Right ventricle myocardium inferior (tissue), 1 donor: Measurements from ENCODE around the gene PDE1C. TPM values are rescaled to one million over a fixed set of nuclear protein-coding genes. Genes with fewer than 3 reads are reported as not detected.

Experiments
- ATAC-seq: fragments of 200-7000 bp; cut with Tn5 transposase; one replicate; pipeline ENCODE4 v1.9.1; 2020; ENCODE audit warnings: mild to moderate bottlenecking, moderate library complexity
- DNase-seq: peaks from one replicate; pipeline ENCODE4 v3.0.0; 2021; ENCODE audit errors: missing footprints
- intact Hi-C: fragments of 100-400 bp; cut with DNase I; formaldehyde crosslinking; loops from one replicate; pipeline ENCODE4 v1.11.0; 2022
- total RNA-seq: library from RNA; stranded (reverse); fragmentation: NEBNext Ultra II Directional; extraction: Animal tissue kit (Norgen Biotek cat#: 25700); gene quantifications from one replicate; pipeline ENCODE4 v1.2.1, GENCODE V29; 2021
- donor health status: DM: no; HTN: yes; CAD: no; lungs with severe emphysema.

Gene PDE1C
- total RNA-seq, 1 donor from 2014 or later = 198 TPM

DNA sequence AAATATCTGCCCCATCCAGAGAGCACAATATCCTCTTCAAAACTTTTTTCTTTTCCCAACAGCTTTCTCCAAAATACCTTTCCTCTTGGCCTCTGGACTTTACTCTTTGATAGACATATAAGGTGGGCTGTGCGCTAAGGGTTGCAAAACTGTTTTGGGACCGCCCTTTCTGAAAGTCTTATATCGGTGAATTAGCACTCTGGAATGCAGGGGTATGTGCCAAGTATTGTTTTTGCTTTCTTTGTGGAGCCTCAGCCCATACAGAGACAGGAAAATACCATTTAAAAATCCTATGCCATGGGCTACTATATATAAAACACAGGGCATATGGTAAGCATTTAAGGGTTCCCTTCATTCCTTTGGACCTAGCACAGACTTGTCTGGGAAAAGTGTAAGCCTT lies 345.5 kb downstream of the PDE1C start:
- no peak for ATAC-seq
- intact Hi-C loops = no loop called here
- DNase-seq = no peak

DNA sequence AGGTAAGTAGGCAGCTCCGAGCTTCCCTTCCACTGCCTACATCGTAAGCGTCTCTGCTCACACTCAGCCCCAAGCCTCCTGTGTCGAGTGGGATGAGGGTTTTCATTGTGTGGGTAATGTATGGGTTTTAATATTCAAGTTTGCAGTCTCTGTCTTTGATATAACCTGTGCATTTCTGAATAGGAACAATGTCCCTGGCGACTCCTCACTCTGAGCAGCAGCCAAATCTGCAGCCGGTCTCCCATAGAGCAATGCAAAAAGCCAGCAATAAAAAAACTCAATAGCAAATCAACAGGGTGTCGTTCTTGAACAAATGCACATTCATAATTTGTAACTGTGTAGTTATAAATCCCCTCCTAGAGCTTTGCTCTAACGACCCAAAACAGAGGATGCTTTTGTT lies 349.8 kb downstream of the PDE1C start:
- intact Hi-C loops = no loop called here
- DNase-seq (no peak), ATAC-seq (no peak)

DNA sequence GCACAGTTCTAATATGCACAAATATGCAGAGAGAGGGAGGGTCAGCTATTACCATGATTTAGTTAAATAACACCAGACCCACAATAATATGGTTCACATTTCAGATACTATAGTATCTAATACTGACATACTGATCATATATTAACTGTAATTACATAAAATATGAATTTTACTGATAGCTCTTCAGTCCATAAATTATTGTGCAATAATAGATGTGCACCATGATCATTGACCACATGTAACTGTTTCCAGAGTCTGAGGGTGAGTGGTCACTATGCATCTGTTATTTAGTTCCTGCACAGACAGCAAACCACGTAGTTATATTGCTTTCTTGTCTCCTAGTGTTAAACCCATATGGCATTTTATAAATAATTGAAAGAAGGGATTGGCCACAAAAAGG lies 353.9 kb downstream of the PDE1C start:
- intact Hi-C loops = no loop called here

DNA sequence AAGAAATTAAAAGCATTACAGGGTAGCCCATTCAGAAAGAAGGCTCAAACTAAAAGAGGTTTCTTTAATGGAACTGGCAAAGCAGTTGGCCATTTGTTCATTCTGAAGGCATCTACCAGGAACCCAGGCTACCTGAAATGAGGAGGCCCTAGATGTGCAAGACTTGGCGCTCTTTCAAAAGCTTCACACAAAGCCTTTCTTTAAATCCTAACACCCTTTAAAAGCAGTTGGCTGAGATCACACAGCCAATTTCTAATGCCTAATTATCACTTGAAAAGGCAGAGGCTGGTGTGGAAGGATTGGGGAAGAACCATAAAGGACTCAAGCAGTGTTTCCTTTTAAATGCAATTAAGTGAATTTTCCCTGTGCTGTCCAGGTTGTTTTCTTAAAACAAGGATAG lies 360.0 kb downstream of the PDE1C start:
- no peak for ATAC-seq
- intact Hi-C loops = no loop called here
- DNase-seq = no peak

More for the DNA sequence above, 353.9 kb downstream of the PDE1C start:
- no peak for DNase-seq
- ATAC-seq = no peak

DNA sequence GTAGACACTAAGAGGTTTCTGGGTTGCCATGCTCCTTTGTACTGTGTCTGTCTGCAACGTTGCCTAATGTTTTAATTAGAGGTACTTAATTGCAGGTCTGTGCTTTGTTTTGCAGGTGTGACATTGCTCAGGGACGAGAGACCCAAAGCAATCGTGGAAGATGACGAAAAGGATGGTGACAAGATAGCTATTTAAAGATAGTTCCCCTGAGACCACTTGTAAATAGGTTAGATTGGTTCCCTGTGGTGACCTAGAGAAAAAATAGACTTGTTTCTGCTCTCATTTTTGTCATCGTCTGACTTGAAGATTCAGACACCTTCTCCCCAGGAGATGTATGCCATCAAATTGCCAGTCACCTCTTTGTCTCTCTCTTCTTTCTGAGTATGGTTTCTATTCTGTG lies 363.1 kb downstream of the PDE1C start:
- DNase-seq (no peak), ATAC-seq (no peak)
- intact Hi-C loops = no loop called here

DNA sequence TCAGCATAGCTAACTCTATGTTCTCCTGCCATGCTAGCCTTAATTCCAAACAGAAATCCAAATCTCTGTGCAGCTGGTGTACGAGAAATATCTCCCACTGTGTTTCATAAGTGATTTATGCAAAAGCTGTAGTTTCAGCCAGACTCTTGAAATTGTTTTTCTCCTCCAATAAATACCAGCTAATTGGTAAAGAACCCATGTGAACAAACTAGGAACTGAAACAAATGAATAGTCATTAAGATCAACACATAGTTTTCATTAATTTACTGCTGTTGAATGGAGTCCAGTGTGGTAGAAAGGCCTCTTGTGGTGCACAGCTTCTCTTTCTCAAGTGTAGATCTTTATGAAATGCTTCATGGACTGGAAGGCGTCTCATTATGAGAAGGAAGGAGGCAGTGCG lies 364.8 kb downstream of the PDE1C start:
- DNase-seq (no peak), ATAC-seq (no peak)
- intact Hi-C loops = no loop called here

DNA sequence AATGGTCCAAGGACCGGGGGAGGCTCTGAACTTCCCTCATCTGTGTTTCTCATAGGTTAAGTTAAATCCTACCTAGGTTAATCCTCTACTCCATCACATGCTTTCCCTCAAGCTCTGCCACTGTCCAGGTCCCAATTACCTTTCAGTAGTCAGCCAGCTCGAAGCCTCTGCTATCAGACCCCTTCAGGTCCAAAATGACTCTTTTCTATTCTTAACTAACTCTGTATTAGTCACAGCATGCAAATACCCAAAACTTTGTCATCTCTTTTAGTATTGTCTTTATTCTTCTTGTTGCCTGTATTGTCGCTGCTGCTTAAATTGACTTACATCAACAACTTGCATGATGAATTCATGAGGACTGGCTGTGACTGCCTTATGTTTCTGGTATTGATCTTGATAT lies 367.9 kb downstream of the PDE1C start:
- ATAC-seq (no peak), DNase-seq (no peak)
- intact Hi-C loops = no loop called here
